GM21367 (cell line): ENCODE data around the gene MMP25.
"Not testable (repeated sequence)": the region's sequence is repeated elsewhere in the genome, so short reads cannot be mapped to it uniquely, and the experiment has no call there.

Experiments used
- ATAC-seq: cut with Tn5 transposase; IDR thresholded peaks from one replicate; pipeline ENCODE4 v1.9.1; 2021; ENCODE audit not compliant: unreplicated experiment

The MMP25 gene

GRCh38 chr16:3071655-3072054 lies 25.3 kb downstream of the MMP25 start:
- no peak for ATAC-seq

- ATAC-seq, result not testable (repeated sequence)
Observed at GRCh38 chr16:3072148-3072547, 25.8 kb downstream of the MMP25 start.

GRCh38 chr16:3072576-3073263 lies 26.4 kb downstream of the MMP25 start:
- ATAC-seq, result not testable (repeated sequence)

GRCh38 chr16:3073448-3073847 lies 27.1 kb downstream of the MMP25 start:
- ATAC-seq, result no peak

DNA sequence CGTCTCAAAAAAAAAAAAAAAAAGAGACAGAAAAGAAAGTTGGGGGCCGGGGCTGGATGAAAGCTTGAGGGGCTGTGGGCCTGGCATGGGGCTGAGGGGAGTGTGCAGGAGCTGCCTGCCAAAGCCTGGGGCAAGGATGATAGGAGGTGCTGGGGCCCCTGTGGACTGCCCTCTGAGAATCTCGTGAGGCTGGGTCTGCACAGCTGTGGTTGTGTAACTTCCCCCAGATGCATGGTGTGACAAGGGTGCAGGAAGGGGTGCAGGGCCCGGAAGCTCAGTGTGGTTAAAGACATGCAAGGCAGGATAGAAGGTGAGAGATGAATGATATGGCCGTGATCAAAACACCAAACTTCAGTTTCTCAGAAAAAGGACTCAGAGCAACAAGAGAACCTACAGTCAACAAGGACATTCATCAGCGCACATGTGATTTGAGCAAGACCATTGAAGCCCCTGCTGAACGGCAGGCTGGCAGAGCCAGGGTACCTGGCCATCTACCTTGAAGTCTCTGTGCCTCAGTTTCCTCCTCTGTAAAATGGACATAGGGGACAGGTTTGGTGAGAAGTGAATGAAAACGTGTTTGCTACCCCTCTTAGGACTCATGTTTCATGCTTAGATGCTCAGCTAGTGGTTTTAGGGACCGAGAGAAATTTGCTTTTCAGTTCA lies 28.6 kb downstream of the MMP25 start:
- peak; percentile 49 for ATAC-seq

DNA sequence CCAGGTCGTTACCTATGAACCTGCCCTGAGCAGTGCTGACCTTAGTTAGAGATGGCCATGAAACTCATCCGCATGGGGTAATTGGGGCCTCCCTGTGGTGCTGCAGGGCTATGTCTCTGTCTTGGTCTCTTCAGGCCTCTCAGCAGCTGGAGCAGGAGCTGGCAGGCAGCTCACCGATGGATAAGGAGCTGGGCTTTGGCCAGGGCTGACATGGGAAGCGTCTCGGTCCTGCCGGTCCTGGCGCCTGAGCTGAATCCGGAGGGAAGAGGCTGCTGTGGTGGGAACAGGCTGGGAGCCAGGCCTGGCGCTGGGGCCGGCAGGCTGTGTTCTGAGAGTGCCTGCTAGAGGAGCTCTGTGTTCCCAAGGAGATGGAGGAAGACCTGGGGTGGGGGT lies 29.2 kb downstream of the MMP25 start:
- no peak for ATAC-seq

GRCh38 chr16:3075946-3076345 lies 29.6 kb downstream of the MMP25 start:
- not testable (repeated sequence) for ATAC-seq

GRCh38 chr16:3076577-3076976 lies 30.2 kb downstream of the MMP25 start:
- ATAC-seq, result no peak

GRCh38 chr16:3080024-3080423 lies 33.7 kb downstream of the MMP25 start:
- ATAC-seq, result no peak

DNA sequence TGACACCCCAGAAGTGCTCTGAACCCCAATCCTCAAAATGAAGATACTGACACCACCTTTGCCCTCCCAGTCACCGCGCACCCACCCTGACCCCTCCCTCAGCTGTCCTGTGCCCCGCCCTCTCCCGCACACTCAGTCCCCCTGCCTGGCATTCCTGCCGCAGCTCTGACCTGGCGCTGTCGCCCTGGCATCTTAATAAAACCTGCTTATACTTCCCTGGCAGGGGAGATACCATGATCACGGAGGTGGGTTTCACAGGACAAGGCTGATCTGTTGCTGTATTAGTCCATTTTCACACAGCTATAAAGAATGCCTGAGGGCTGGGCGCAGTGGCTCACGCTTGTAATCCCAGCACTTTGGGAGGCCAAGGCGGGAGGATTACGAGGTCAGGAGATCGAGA lies 35.6 kb downstream of the MMP25 start:
- not testable (repeated sequence) for ATAC-seq

DNA sequence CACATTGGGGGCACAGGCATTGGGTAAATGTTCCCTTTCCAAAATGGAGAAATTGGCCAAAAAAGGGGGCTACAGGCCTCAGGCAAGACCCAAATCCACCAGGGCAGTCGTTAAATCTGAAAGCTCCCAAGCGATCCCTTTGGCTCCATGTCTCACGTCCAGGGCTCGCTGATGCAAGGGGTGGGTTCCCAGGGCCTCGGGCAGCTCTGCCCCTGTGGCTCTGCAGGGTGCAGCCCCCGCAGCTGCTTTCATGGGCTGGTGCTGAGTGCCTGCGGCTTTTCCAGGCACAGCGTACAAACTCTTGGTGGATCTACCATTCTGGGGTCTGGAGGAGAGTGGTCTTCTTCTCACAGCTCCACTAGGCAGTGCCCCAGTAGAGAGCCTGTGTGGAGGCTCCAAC lies 37.0 kb downstream of the MMP25 start:
- not testable (repeated sequence) for ATAC-seq

GRCh38 chr16:3084491-3084890 lies 38.1 kb downstream of the MMP25 start:
- no peak for ATAC-seq

DNA sequence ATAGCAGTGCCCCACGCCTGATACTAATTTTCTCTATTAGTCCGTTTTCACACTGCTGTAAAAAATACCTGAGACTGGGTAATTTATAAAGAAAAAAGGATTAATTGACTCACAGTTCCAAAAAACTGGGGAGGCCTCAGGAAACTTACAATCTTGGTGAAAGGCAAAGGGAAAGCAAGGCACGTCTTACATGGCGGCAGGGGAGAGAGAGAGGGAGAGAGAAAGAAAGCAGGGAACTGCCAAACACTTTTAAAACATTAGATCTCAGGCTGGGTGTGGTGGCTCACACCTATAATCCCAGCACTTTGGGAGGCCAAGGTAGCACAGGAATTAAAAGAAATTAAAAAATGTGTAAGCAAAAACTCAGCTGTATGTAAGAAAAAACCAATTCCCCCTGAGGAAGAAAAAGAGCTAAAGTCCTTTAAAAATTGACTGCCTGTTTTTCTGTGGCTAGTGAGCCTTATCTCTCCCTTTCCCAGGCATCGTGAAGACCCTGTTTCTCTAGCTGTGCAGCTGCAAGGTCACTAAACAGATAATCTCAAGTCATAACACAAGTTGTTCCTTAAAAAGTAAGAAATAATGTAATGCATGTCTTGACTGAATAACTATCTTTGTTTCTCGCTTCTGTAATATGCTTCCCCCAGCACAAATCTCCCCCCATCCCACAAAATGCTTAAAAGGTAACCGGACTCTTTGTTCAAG lies 38.8 kb downstream of the MMP25 start:
- ATAC-seq, result no peak

GRCh38 chr16:3085868-3086595 lies 39.7 kb downstream of the MMP25 start:
- ATAC-seq, result no peak

DNA sequence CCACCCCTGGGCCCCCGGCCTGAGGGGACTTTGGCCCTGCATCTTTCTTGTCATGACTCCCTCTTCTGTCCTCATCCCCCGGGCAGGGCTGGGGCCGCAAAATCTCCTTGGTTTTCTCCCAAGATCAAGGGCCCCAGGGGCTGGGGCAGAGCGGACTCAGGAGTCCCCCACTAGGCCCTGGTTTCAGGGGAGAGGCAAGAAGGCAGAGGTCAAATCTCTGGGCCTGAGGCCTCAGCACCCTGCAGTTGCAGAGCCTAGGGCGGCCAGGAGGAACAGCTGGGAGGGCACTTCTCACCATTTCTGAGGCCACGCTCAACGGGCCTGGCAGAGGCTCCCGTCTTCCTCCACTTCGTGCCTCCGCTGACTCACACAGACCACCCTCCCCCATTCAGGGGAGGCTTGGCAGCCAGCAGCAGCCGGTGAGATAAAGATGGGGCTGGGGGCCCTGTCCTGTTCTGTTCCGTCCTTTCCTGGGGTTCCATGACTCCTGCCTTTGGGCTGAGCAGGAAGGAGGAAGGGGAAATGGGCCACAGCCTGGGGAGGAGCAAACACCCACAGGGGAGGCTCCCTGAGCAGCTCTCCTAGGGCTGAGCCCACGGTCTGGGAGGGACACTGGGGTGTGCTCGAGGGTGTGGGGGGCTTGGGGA lies 40.4 kb downstream of the MMP25 start:
- no peak for ATAC-seq

DNA sequence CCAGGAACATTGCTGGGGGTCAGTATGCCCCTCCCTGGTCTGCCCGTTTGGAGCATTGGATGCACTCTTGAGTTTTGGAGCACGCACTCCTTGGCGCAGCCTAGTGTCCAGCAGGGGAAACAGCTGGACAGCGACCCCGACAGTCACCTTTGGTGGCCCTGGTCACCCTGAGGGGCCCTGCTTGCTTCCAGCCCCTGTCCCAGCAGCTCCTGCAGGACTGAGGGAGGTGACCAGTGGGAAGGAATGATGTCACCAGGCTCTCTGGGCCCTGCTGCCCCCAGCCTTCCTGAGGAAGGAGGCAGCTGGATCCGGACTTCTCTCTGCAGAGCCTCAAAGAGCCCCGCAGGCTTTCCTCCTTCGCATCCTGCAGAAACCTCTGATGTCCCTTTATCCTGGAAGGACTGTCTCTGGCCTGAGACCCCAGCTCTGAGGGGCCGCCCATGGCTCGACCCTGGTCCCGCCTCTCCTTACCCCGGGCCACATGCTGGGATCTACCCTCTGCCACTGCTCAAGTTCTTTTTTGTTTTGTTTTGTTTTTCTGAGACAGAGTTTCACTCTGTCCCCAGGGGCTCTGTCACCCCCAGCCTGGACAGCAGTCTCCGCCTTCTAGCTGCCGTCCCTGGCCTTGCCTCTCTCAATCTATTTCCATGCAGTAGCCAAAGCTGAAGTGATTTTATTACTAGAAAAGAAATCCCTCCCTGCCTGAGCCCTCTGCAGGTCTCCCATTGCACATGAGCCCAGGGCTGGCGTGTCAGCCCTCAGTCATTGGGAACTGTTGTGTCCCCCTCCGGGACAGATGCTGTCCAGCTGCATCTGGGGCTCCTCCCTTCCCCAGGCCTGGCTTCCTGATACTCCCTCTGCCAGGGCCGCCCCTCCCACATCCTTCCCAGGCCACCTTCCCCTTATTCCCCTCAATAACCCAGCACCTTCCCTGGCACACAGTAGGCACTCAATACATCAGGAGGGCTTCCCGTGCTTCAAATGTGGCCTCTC lies 41.2 kb downstream of the MMP25 start:
- ATAC-seq, result no peak

DNA sequence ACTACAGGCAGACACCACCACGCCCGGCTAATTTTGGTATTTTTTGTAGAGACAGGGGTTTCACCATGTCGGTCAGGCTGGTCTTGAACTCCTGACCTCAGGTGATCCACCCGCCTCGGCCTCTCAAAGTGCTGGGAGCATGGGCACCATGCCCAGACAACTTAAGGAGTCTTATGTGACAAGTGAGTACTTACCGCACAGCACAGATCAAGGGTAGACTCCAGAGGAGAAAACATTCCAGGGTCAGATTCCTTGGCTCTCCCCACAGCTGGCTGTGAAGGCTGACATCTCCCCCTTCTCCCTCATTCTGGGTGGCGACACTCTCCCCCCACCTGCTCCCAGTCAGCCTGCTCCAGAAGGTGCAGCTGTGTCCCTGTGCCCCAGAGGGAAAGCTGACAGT lies 42.1 kb downstream of the MMP25 start:
- ATAC-seq, result no peak

- ATAC-seq, result no peak
Observed at GRCh38 chr16:3088925-3089716, 42.8 kb downstream of the MMP25 start.
